GM23338 (cell line): ENCODE data around the gene MYH14. TPM values are rescaled to one million over a fixed set of nuclear protein-coding genes. Genes with fewer than 3 reads are reported as not detected.

Experiments
- ATAC-seq: fragments of 200-7000 bp; cut with Tn5 transposase; 3 replicates; pipeline ENCODE4 v1.9.1; 2020
- DNase-seq: peaks from one replicate; pipeline ENCODE4 v3.0.0-alpha.2; 2015; ENCODE audit warnings: low spot score
- H2AFZ ChIP-seq: fragments of 200-600 bp; sonication (generic); 2 replicates; pipeline ENCODE4 v1.8.0; 2016; ENCODE audit warnings: antibody characterized with exemption, mild to moderate bottlenecking, moderate library complexity
- H3F3A ChIP-seq: fragments of 200-600 bp; sonication (generic); replicated peaks from 2 replicates; pipeline ENCODE4 v1.8.0; 2017; ENCODE audit warnings: antibody characterized with exemption, mixed run types, low read depth
- H3K27ac ChIP-seq: fragments of 200-600 bp; sonication (generic); 2 replicates; pipeline ENCODE4 v1.6.1; 2016; ENCODE audit warnings: low read depth
- H3K27me3 ChIP-seq: fragments of 200-600 bp; sonication (generic); 2 replicates; pipeline ENCODE4 v1.8.0; 2016; ENCODE audit warnings: mild to moderate bottlenecking, mixed run types, moderate library complexity; ENCODE audit not compliant: insufficient read depth
- H3K36me3 ChIP-seq: fragments of 200-600 bp; sonication (generic); 2 replicates; pipeline ENCODE4 v1.8.0; 2016; ENCODE audit warnings: mild to moderate bottlenecking; ENCODE audit not compliant: insufficient read depth
- H3K4me1 ChIP-seq: fragments of 200-600 bp; sonication (generic); 2 replicates; pipeline ENCODE4 v1.8.0; 2016; ENCODE audit warnings: mild to moderate bottlenecking, moderate library complexity; ENCODE audit not compliant: insufficient read depth
- H3K4me2 ChIP-seq: fragments of 200-600 bp; sonication (generic); 2 replicates; pipeline ENCODE4 v1.7.1; 2017; ENCODE audit warnings: mixed run types
- H3K4me3 ChIP-seq: fragments of 200-600 bp; sonication (generic); 2 replicates; pipeline ENCODE4 v1.6.1; 2016; ENCODE audit warnings: mixed run types
- H3K79me2 ChIP-seq: fragments of 200-600 bp; sonication (generic); replicated peaks from 2 replicates; pipeline ENCODE4 v1.8.0; 2017; ENCODE audit warnings: mild to moderate bottlenecking; ENCODE audit not compliant: insufficient read depth
- H3K9me2 ChIP-seq: fragments of 200-600 bp; sonication (generic); 2 replicates; pipeline ENCODE4 v1.8.0; 2017; ENCODE audit not compliant: insufficient read depth
- H4K20me1 ChIP-seq: fragments of 200-600 bp; sonication (generic); replicated peaks from 2 replicates; pipeline ENCODE4 v1.8.0; 2017; ENCODE audit warnings: mild to moderate bottlenecking; ENCODE audit not compliant: insufficient read depth
- H3K27ac Mint-ChIP-seq: 2 replicates; pipeline ENCODE4 v1.8.0; 2020; ENCODE audit warnings: inconsistent platforms, mild to moderate bottlenecking, moderate library complexity, mixed read lengths
- H3K27me3 Mint-ChIP-seq: 3 replicates; pipeline ENCODE4 v1.8.0; 2022; ENCODE audit warnings: low read depth, mild to moderate bottlenecking, moderate library complexity, mixed read lengths, inconsistent platforms; ENCODE audit not compliant: insufficient read depth, poor library complexity
- H3K36me3 Mint-ChIP-seq: 3 replicates; pipeline ENCODE4 v1.8.0; 2021; ENCODE audit warnings: low read depth, mild to moderate bottlenecking, inconsistent platforms, moderate library complexity, mixed read lengths
- H3K4me1 Mint-ChIP-seq: 3 replicates; pipeline ENCODE4 v1.8.0; 2020; ENCODE audit warnings: mild to moderate bottlenecking, inconsistent platforms, mixed read lengths
- H3K4me3 Mint-ChIP-seq: 3 replicates; pipeline ENCODE4 v1.8.0; 2021; ENCODE audit warnings: moderate library complexity, mild to moderate bottlenecking, inconsistent platforms, mixed read lengths
- H3K9me3 Mint-ChIP-seq: 3 replicates; pipeline ENCODE4 v1.8.0; 2020; ENCODE audit warnings: moderate library complexity, mild to moderate bottlenecking, inconsistent platforms, mixed read lengths
- CTCF ChIP-seq, 2 experiments: fragments of 200-600 bp in 1 of 2; sonication (generic) in 1 of 2; conservative IDR thresholded peaks; 2 replicates each; pipeline versions ENCODE4 v1.5.1 to v1.6.1; 2016 to 2017; ENCODE audit warnings: antibody characterized with exemption in 2 of 2, low read depth in 2 of 2, mild to moderate bottlenecking in 2 of 2, moderate library complexity in 1 of 2
- EZH2 ChIP-seq: fragments of 200-600 bp; sonication (generic); IDR thresholded peaks from one replicate; pipeline ENCODE4 v1.8.0; 2017; ENCODE audit warnings: antibody characterized with exemption, mild to moderate bottlenecking, low read depth; ENCODE audit not compliant: unreplicated experiment
- EZH2phosphoT487 ChIP-seq: fragments of 200-600 bp; sonication (generic); IDR thresholded peaks from one replicate; pipeline ENCODE4 v1.8.1; 2018; ENCODE audit warnings: antibody characterized with exemption; ENCODE audit not compliant: unreplicated experiment
- JUNB ChIP-seq: IDR thresholded peaks from one replicate; pipeline ENCODE4 v1.6.1; 2016; ENCODE audit warnings: antibody characterized with exemption; ENCODE audit not compliant: unreplicated experiment
- NANOG ChIP-seq: IDR thresholded peaks from 2 replicates; pipeline ENCODE4 v1.6.1; 2016; ENCODE audit warnings: antibody characterized with exemption, borderline replicate concordance
- POLR2AphosphoS5 ChIP-seq: IDR thresholded peaks from 2 replicates; pipeline ENCODE4 v1.6.1; 2016; ENCODE audit warnings: antibody characterized with exemption, low read depth
- REST ChIP-seq: IDR thresholded peaks from one replicate; pipeline ENCODE4 v1.6.1; 2018; ENCODE audit warnings: antibody characterized with exemption; ENCODE audit not compliant: unreplicated experiment
- STAT1 ChIP-seq: IDR thresholded peaks from one replicate; pipeline ENCODE4 v1.6.1; 2016; ENCODE audit warnings: antibody characterized with exemption; ENCODE audit not compliant: unreplicated experiment
- ZNF114 ChIP-seq: fragments of 250-450 bp; sonication (Bioruptor Pico); IDR thresholded peaks from 2 replicates; pipeline ENCODE4 v1.5.0; 2020; ENCODE audit warnings: mild to moderate bottlenecking, moderate library complexity
- ZNF331 ChIP-seq: fragments of 250-450 bp; sonication (Bioruptor Pico); IDR thresholded peaks from 2 replicates; pipeline ENCODE4 v1.5.0; 2020; ENCODE audit warnings: low read depth, mild to moderate bottlenecking, moderate library complexity
- polyA plus RNA-seq: library from polyadenylated mRNA; unstranded; fragments of >200 nt; fragmentation: Nextera tagmentation; extraction: Ambion mirVana; gene quantifications from 2 replicates; pipeline ENCODE4 v1.2.1, GENCODE V29; 2016
- total RNA-seq: library from RNA; depleted of rRNA; stranded (reverse); fragments of >200 nt; shearing (Covaris generic); gene quantifications from 2 replicates; pipeline ENCODE4 v1.2.3, GENCODE V29; 2014
- TF ChIP-seq, protein P1 (sequence below): IDR thresholded peaks from 2 replicates; pipeline ENCODE4 v1.6.1; 2016; ENCODE audit warnings: antibody characterized with exemption
- TF ChIP-seq, protein P2 (sequence below): fragments of 250-450 bp; sonication (Bioruptor Pico); IDR thresholded peaks from 2 replicates; pipeline ENCODE4 v1.5.0; 2020; ENCODE audit warnings: mild to moderate bottlenecking, moderate library complexity

MYH14 gene
- total and polyA plus RNA-seq, 2 experiments from 2014 or later: 25.5 to 27.5 TPM

- no peak for TF ChIP-seq ZNF331 (CRISPR knock-in tag)
- TF ChIP-seq CTCF (conservative IDR thresholded peaks at IDR 0.05; ENCODE audit: low read depth in 2 of 2): no peak
- TF ChIP-seq, protein P1, sequence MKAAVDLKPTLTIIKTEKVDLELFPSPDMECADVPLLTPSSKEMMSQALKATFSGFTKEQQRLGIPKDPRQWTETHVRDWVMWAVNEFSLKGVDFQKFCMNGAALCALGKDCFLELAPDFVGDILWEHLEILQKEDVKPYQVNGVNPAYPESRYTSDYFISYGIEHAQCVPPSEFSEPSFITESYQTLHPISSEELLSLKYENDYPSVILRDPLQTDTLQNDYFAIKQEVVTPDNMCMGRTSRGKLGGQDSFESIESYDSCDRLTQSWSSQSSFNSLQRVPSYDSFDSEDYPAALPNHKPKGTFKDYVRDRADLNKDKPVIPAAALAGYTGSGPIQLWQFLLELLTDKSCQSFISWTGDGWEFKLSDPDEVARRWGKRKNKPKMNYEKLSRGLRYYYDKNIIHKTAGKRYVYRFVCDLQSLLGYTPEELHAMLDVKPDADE: no peak
- TF ChIP-seq ZNF114 (CRISPR knock-in tag): no peak
- TF ChIP-seq NANOG: no peak
- TF ChIP-seq JUNB: no peak
Measured at GRCh38 chr19:50308991-50309390, 105.6 kb downstream of the MYH14 start (continued).

- no peak overlapping the region for H2AFZ ChIP-seq
- Mint-ChIP-seq H3K27ac (no peak overlapping the region), H3K4me1 (no peaks in the 10 kb centered on the region), H3K36me3 (peaks cover 36% of the 10 kb centered on the region), H3K4me3 (no peak overlapping the region), H3K9me3 (peaks cover 95% of the 10 kb centered on the region), H3K27me3 (peaks cover 6% of the 10 kb centered on the region)
- no peak overlapping the region for H3K4me3 ChIP-seq
- peaks cover 20% of the 10 kb centered on the region for H3F3A ChIP-seq
- no peak overlapping the region for H3K27ac ChIP-seq
- peaks cover 17% of the 10 kb centered on the region for H3K27me3 ChIP-seq
- peaks cover 6% of the 10 kb centered on the region; the same call in 1 of the 2 replicates for H3K36me3 ChIP-seq
- H4K20me1 ChIP-seq: no peaks in the 10 kb centered on the region
- peaks cover 12% of the 10 kb centered on the region for H3K4me1 ChIP-seq
- TF ChIP-seq JUNB (no peak), STAT1 (no peak), EZH2phosphoT487 (no peak), REST (no peak), POLR2AphosphoS5 (no peak), ZNF331 (CRISPR knock-in tag) (no peak), EZH2 (no peak), ZNF114 (CRISPR knock-in tag) (no peak)
- TF ChIP-seq, protein P2, sequence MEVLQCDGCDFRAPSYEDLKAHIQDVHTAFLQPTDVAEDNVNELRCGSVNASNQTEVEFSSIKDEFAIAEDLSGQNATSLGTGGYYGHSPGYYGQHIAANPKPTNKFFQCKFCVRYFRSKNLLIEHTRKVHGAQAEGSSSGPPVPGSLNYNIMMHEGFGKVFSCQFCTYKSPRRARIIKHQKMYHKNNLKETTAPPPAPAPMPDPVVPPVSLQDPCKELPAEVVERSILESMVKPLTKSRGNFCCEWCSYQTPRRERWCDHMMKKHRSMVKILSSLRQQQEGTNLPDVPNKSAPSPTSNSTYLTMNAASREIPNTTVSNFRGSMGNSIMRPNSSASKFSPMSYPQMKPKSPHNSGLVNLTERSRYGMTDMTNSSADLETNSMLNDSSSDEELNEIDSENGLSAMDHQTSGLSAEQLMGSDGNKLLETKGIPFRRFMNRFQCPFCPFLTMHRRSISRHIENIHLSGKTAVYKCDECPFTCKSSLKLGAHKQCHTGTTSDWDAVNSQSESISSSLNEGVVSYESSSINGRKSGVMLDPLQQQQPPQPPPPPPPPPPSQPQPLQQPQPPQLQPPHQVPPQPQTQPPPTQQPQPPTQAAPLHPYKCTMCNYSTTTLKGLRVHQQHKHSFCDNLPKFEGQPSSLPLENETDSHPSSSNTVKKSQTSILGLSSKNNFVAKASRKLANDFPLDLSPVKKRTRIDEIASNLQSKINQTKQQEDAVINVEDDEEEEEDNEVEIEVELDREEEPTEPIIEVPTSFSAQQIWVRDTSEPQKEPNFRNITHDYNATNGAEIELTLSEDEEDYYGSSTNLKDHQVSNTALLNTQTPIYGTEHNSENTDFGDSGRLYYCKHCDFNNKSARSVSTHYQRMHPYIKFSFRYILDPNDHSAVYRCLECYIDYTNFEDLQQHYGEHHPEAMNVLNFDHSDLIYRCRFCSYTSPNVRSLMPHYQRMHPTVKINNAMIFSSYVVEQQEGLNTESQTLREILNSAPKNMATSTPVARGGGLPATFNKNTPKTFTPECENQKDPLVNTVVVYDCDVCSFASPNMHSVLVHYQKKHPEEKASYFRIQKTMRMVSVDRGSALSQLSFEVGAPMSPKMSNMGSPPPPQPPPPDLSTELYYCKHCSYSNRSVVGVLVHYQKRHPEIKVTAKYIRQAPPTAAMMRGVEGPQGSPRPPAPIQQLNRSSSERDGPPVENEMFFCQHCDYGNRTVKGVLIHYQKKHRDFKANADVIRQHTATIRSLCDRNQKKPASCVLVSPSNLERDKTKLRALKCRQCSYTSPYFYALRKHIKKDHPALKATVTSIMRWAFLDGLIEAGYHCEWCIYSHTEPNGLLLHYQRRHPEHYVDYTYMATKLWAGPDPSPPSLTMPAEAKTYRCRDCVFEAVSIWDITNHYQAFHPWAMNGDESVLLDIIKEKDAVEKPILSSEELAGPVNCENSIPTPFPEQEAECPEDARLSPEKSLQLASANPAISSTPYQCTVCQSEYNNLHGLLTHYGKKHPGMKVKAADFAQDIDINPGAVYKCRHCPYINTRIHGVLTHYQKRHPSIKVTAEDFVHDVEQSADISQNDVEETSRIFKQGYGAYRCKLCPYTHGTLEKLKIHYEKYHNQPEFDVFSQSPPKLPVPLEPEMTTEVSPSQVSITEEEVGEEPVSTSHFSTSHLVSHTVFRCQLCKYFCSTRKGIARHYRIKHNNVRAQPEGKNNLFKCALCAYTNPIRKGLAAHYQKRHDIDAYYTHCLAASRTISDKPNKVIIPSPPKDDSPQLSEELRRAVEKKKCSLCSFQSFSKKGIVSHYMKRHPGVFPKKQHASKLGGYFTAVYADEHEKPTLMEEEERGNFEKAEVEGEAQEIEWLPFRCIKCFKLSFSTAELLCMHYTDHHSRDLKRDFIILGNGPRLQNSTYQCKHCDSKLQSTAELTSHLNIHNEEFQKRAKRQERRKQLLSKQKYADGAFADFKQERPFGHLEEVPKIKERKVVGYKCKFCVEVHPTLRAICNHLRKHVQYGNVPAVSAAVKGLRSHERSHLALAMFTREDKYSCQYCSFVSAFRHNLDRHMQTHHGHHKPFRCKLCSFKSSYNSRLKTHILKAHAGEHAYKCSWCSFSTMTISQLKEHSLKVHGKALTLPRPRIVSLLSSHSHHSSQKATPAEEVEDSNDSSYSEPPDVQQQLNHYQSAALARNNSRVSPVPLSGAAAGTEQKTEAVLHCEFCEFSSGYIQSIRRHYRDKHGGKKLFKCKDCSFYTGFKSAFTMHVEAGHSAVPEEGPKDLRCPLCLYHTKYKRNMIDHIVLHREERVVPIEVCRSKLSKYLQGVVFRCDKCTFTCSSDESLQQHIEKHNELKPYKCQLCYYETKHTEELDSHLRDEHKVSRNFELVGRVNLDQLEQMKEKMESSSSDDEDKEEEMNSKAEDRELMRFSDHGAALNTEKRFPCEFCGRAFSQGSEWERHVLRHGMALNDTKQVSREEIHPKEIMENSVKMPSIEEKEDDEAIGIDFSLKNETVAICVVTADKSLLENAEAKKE (CRISPR knock-in tag): no peak
- DNase-seq (no peak), ATAC-seq (no peak)
- H3K4me2 ChIP-seq: no peak overlapping the region
- H3K79me2 ChIP-seq: no peaks in the 10 kb centered on the region
- H3K9me2 ChIP-seq: no peaks in the 10 kb centered on the region
Measured at GRCh38 chr19:50309396-50310125, 106.1 kb downstream of the MYH14 start.
